HG03354 (cell line): ENCODE data around the gene PAFAH1B2.
"Not testable (repeated sequence)": the region's sequence is repeated elsewhere in the genome, so short reads cannot be mapped to it uniquely, and the experiment has no call there.

Experiments
- ATAC-seq: cut with Tn5 transposase; IDR thresholded peaks from one replicate; pipeline ENCODE4 v1.9.1; 2021; ENCODE audit warnings: mild to moderate bottlenecking; ENCODE audit not compliant: unreplicated experiment, poor library complexity, severe bottlenecking

PAFAH1B2 gene

DNA sequence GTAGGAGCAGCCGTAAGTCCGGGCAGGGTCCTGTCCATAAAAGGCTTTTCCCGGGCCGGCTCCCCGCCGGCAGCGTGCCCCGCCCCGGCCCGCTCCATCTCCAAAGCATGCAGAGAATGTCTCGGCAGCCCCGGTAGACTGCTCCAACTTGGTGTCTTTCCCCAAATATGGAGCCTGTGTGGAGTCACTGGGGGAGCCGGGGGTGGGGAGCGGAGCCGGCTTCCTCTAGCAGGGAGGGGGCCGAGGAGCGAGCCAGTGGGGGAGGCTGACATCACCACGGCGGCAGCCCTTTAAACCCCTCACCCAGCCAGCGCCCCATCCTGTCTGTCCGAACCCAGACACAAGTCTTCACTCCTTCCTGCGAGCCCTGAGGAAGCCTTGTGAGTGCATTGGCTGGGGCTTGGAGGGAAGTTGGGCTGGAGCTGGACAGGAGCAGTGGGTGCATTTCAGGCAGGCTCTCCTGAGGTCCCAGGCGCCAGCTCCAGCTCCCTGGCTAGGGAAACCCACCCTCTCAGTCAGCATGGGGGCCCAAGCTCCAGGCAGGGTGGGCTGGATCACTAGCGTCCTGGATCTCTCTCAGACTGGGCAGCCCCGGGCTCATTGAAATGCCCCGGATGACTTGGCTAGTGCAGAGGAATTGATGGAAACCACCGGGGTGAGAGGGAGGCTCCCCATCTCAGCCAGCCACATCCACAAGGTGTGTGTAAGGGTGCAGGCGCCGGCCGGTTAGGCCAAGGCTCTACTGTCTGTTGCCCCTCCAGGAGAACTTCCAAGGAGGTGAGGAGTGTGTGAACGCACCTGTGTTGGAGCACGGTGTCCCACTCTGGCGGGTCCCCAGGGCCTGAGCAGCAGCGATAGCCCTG, 55.2 kb downstream of the PAFAH1B2 start, which contains the start of gene TAGLN:
Gene TAGLN, plus strand, starts transcription at position 318 of the 863 bp plus-strand sequence. CDS start 3,644 bp downstream, outside the sequence.
- ATAC-seq, result no peak

GRCh38 chr11:117199916-117200812, 56.1 kb downstream of the PAFAH1B2 start:
- ATAC-seq, result no peak

DNA sequence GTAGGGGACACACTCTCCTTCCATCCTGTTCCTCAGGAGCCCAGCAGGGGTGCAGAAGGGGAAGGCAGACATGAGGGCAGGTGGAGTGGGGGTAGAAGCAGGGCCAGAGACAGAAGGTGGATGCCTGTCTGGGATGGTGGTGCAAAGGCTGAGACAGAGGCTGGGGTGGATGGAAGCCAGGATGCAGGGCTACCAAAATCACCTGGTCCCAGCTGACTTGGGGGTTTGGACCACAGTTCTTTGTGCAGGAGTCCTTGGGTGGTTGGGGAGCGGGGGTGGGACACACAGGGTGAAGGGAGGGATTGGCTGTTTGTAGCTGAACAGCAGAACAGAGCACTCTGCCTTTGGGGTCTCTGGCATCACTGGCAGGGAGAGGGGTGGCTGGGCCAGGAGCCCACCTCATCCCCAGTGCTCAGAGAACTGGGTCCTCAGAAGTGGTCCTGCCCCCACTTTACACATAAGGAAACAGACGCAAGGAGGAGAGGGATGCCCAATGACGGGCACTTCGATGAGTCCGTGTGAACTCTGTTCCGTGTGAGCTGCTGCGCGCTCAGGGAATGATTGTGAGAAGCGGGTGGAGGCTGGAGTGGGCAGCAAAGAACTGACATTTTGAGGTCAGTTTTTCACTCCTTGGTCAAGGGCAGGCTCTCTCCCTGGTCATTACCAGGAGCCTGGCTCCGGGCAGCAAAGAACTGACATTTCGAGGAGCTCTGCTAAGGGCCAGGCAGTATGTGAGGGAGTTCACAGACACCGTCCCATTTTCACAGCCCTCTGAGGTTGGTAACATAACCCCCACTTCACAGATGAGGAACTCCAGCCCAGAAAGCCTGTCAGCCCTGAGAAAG, 56.9 kb downstream of the PAFAH1B2 start:
- no peak for ATAC-seq

DNA sequence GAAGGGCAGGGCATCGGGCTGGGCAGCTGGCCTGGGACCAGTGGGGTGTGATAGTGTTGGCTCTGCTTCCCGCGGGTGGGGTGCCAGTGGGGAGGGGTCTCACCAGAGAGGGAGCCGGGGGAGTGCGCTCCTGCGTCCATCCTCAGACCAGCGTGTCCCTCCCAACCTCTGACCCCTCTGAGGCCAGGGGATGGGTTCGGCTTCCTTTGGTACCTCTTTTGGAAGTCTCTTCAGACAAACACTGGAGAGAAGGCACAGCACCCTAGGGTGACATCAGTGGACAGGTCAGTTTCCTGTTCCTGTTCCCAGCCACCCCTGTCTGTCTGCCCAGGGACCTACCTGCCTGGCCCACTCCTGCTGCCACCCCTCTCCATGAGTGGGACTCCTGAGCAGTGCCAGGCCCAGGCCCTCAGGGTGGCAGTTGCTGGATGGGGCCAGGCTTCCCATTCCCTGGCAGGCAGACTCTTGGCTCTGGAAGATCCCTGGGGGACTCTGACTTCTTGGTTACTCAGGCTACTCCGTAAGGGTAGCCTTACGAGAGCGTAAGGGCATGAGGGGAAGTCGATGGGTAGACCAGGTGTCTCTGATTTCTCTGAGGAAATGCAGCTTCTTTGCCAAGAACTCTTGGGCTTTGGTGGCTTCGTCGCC, 57.7 kb downstream of the PAFAH1B2 start:
- ATAC-seq, result no peak

DNA sequence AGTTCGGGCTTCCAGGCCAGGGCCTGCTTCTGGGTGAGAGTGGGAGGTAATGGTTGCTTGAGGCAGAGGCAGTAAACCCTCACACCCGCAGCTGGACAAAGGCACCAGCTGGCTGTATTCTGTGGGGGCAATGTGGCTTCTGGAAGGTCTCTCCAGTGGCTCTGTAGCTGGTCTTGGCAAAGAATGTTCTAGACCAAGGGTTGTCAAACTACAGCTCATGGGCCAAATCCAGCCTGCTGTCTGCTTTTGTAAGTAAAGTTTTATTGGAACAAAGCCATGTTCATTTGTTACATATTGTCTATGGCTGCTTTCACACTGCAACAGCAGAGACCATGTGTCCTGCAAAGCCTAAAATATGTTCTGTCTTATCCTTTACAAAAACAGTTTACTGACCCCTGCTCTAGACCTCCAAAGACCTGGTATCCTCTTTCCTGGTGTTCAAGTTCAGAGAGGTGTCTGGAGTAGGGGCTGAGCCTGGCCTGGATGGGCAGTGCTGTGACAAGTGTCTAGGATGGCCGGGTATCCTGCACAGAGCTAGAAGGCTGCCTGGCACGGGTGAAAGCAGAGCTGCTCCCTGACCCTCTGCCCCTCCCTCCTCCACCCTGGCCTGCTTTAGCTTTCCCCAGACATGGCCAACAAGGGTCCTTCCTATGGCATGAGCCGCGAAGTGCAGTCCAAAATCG, 58.4 kb downstream of the PAFAH1B2 start:
- ATAC-seq, result no peak

GRCh38 chr11:117203069-117203407, 59.0 kb downstream of the PAFAH1B2 start:
- no peak for ATAC-seq

DNA sequence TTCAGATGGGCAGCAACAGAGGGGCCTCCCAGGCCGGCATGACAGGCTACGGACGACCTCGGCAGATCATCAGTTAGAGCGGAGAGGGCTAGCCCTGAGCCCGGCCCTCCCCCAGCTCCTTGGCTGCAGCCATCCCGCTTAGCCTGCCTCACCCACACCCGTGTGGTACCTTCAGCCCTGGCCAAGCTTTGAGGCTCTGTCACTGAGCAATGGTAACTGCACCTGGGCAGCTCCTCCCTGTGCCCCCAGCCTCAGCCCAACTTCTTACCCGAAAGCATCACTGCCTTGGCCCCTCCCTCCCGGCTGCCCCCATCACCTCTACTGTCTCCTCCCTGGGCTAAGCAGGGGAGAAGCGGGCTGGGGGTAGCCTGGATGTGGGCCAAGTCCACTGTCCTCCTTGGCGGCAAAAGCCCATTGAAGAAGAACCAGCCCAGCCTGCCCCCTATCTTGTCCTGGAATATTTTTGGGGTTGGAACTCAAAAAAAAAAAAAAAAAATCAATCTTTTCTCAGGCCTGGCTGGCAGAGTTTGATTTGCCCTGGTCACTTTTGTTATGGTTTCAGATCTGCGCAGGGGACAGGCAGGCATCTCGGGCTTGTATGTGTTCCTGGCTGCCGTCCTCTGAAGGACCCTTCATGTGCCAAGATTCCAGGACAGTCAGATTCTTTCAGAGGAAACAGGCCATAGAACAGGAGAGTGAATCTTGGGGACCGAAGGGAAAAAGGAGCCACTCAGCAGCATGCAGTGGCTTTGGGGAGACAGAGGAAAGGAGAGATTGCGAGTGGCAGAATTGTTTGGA, 60.4 kb downstream of the PAFAH1B2 start:
- ATAC-seq, result no peak

DNA sequence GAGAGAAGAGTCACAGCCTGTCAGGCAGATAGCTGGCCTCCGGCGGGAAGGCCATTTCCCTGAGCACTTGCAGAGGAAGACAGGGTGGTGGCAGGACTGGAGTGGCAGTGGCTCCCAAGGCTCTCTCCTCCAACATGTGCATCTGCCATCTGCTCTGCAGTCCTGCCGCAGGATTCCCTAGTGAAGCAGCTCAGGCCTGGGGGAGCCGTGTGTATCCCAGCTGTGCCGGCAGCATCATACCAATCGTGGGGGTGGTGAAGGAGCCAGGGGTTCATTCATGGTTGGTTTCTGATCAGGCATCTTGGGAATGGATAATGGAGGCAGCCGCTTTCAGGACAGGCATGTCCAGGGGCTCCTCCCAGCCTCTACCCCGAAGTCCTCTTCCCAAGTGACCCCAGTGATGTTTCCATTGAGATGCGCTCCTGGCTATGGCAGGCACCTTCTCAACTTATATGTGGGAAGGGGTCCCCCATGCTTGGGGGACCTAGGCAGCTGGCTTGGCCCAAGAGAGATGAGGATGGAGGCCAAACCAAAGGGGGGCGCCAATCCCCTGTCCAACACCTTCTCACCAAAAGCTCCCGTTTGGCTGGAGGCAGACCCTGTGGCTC, 61.2 kb downstream of the PAFAH1B2 start:
- ATAC-seq, result no peak

- not testable (repeated sequence) for ATAC-seq
Observed at GRCh38 chr11:117206111-117206510, 62.0 kb downstream of the PAFAH1B2 start.

GRCh38 chr11:117206859-117207258, 62.8 kb downstream of the PAFAH1B2 start:
- ATAC-seq, result not testable (repeated sequence)

- ATAC-seq, result not testable (repeated sequence)
Observed at GRCh38 chr11:117207481-117207880, 63.4 kb downstream of the PAFAH1B2 start.

DNA sequence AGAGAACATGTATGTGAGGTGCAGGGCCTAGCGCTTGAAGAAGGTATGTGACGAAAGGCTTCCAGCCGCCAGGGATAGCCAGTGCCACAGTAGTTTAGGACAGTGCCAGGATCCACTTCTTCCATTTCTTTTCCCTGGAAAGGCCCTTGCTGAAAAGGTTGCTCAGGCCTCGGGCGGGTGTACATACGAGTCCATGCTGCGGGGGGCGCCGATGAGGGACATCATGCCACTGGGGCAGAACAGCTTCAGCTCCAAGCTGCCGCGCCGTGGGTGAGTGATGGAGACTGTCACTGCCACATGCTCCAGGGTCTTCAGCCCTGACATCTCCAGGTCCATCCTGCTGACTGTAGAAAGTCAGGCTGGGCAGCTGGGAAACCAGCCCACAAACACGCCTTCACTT, 64.6 kb downstream of the PAFAH1B2 start:
- ATAC-seq, result not testable (repeated sequence)

DNA sequence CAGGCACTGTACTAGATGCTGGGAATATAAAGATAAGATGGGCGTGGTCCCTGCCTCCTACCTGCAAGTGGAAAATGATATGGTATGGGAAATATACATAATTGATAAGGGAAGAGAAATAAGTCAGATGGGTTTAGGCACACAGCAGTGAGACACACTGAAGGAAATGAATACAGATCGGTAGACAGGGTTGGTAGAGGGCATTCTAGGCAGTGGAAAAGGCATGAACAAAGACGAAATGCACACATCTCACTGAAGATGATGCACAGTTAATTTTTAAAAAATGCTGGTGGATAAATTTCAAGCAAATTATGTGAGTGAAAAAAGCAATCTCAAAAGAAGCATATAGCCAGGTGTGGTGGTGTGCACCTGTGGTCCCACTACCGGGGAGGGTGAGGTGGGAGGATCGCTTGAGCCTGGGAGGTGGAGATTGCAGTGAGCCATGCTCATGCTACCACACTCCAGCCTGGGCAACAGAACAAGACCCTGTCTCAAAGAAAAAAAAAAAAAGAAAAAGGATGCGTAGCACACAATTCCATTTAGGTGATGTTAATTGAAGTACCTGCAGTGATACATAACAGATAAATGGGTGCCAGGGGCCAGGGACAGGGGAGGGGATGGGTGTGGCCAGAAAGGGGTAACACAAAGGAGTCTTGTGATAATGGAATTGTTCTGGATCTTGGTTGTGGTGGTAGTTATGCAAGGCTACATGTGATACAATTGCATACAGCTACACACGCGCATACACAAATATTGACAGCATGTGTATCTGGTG, 65.5 kb downstream of the PAFAH1B2 start:
- not testable (repeated sequence) for ATAC-seq

DNA sequence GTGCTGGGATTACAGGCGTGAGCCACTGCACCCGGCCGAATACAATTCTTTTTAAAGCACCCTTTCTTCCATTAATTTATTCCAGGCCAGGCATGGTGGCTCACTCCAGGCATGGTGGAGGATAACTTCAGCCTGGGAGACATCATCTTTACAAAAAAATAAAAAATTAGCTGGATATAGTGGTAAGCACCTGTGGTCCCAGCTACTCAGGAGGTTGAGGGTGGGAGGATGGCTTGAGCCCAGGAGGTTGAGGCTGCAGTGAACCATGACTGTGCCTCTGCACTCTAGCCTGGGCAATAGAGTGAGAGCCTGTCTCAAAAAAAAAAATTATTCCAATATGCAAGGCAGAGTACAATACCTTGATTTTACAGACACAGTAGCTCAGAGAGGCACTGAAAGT, 66.5 kb downstream of the PAFAH1B2 start:
- no peak for ATAC-seq

DNA sequence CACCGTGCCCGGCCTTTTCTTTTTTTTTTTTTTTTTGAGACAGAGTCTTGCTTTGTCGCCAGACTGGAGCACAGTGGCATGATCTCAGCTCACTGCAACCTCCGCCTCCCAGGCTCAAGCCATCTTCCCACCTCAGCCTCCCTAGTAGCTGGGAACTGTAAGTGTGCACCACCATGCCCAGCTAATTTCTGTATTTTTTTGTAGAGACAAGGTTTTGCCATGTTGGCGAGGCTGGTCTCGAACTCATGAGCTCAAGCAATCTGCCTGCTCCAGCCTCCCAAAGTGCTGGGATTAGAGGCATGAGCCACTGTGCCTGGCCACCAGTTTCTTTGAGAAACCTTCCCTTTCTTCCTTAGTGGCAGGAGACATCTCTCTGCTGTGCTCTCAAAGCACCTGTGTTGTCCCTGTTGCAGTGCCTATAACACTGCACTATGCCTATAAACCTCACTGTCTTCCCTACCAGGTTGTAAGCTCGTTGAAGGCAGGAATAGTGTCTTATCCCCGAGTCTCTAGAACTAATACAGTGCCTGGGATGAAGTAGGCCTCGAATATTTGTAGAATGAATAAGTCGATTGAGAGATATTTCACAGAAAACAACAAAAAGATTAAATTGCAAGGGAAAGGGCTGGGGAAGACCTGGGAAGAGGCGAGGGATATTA, 68.7 kb downstream of the PAFAH1B2 start:
- no peak for ATAC-seq

DNA sequence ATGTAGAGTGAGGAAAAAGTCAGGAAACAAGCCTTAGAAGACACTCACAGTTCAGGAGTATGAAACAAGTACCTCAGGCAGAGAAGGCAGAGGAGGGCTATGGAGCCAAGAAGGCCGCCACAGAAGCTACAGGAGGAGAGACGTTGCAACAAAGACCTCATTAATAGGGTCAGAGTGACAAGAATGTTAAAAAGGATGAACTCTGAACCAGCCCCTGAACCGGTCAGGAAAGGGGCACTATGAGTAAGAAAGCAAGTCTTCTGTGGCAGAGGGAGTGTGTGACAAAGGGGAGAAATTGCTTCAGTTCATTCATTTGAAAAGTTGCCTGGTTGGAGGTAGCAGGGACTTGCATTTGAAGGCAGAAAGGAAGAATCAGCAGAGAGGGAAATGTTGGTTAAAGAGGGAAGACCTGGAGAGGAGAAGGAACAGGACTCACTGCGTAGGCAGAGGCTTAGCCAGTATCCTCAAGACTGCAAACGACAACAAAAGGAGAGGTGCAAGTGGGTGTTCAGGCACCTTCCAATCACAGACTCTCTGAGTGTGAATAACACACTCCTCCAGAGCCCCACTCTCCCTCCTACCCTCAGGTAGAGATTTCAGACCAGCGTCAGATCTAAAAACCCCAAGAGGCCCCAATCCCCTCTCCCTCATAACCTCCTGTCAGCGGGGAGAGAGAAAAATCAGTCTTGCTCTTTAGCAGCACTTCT, 70.5 kb downstream of the PAFAH1B2 start:
- ATAC-seq, result no peak
